PC-9 (cell line): ENCODE results near the gene TANGO2. TPM values are rescaled to one million over a fixed set of nuclear protein-coding genes. Genes with fewer than 3 reads are reported as not detected.
A peak's percentile ranks its signal among the peaks of the same experiment; 100 is the strongest.

Experiments used
- BruUV-seq: library from RNA; stranded (reverse); fragments of 400-500 nt; replicated peaks from 2 replicates; lab custom pipeline; 2021; lab: Mats Ljungman, UMichigan
- CTCF ChIA-PET: fragments of 300-600 bp; sonication (Branson Sonifier 250); formaldehyde crosslinking; loops from one replicate; lab custom pipeline; 2022; ENCODE audit warnings: antibody characterized with exemption; lab: Charles Lee
- POLR2A ChIA-PET: fragments of 300-600 bp; sonication (Branson Sonifier 250); formaldehyde crosslinking; loops from one replicate; lab custom pipeline; 2022; ENCODE audit warnings: antibody characterized with exemption; ENCODE audit not compliant: unreplicated experiment; lab: Charles Lee
- DNase-seq, 2 experiments: peaks; one replicate each; pipeline versions ENCODE4 v3.0.0 to v3.0.0-alpha.2; 2015 to 2022; ENCODE audit warnings: mixed read lengths in 1 of 2
- H2AFZ ChIP-seq: fragments of 200-600 bp; sonication (generic); 2 replicates; pipeline ENCODE4 v1.8.1; 2017; ENCODE audit warnings: antibody characterized with exemption
- H3F3A ChIP-seq: fragments of 200-600 bp; sonication (generic); 2 replicates; pipeline ENCODE4 v1.8.1; 2017; ENCODE audit warnings: antibody characterized with exemption, mild to moderate bottlenecking, low read depth; ENCODE audit not compliant: insufficient read depth
- H3K27ac ChIP-seq: fragments of 200-600 bp; sonication (generic); 2 replicates; pipeline ENCODE4 v1.6.1; 2016; ENCODE audit warnings: mixed run types
- H3K27me3 ChIP-seq: fragments of 200-600 bp; sonication (generic); 2 replicates; pipeline ENCODE4 v1.6.1; 2016; ENCODE audit warnings: low read depth, mixed run types; ENCODE audit not compliant: insufficient read depth
- H3K36me3 ChIP-seq: fragments of 200-600 bp; sonication (generic); 2 replicates; pipeline ENCODE4 v1.6.1; 2016; ENCODE audit warnings: low read depth, mixed run types
- H3K4me1 ChIP-seq: fragments of 200-600 bp; sonication (generic); replicated peaks from 2 replicates; pipeline ENCODE4 v1.6.1; 2016; ENCODE audit warnings: mixed run types; ENCODE audit not compliant: insufficient read depth
- H3K4me2 ChIP-seq: fragments of 200-600 bp; sonication (generic); 2 replicates; pipeline ENCODE4 v1.6.1; 2017; ENCODE audit warnings: mixed run types
- H3K4me3 ChIP-seq: fragments of 200-600 bp; sonication (generic); 2 replicates; pipeline ENCODE4 v1.6.1; 2016; ENCODE audit warnings: mixed run types
- H3K79me2 ChIP-seq: fragments of 200-600 bp; sonication (generic); 2 replicates; pipeline ENCODE4 v1.6.1; 2017; ENCODE audit warnings: low read depth, mixed run types
- H3K9me2 ChIP-seq: fragments of 200-600 bp; sonication (generic); 2 replicates; pipeline ENCODE4 v1.8.1; 2017; ENCODE audit warnings: mild to moderate bottlenecking; ENCODE audit not compliant: insufficient read depth
- H3K9me3 ChIP-seq: fragments of 200-600 bp; sonication (generic); 2 replicates; pipeline ENCODE4 v1.8.1; 2016; ENCODE audit warnings: low read depth; ENCODE audit not compliant: insufficient read depth
- H4K20me1 ChIP-seq: fragments of 200-600 bp; sonication (generic); 2 replicates; pipeline ENCODE4 v1.8.1; 2017; ENCODE audit not compliant: insufficient read depth
- CTCF ChIP-seq: fragments of 200-600 bp; sonication (generic); conservative IDR thresholded peaks from 2 replicates; pipeline ENCODE4 v1.6.1; 2017; ENCODE audit warnings: mixed run types, antibody characterized with exemption, mild to moderate bottlenecking, moderate library complexity
- EZH2 ChIP-seq: fragments of 200-600 bp; sonication (generic); IDR thresholded peaks from 2 replicates; pipeline ENCODE4 v1.8.0; 2017; ENCODE audit warnings: antibody characterized with exemption, low read depth
- intact Hi-C: fragments of 100-400 bp; cut with micrococcal nuclease; formaldehyde crosslinking; loops from one replicate; pipeline ENCODE4 v1.10.0; 2022; ENCODE audit not compliant: unreplicated experiment
- total RNA-seq: library from RNA; stranded (reverse); gene quantifications from 2 replicates; pipeline ENCODE4 v1.2.3, GENCODE V29; 2021

The TANGO2 gene
- total RNA-seq, 1 experiment from 2014 or later: 22.4 TPM

DNA sequence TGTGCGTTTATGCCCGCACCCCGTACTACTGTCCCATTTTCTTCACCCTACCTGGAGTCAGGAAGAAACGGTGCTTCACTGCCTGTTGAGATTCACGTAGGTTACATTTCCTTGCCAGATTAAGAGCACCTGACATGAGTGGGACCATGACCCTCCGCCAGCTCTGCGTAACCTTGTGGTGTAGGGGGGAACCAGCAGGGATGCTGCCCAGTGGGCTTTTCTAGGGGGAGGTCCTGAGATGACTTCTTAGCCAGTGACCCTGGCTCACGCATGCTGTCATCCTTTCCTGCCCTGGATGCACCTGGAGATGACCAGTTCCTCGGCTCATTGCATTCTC is 3.3 kb upstream of the TANGO2 start:
- TF ChIP-seq EZH2: no peak
- no peak for TF ChIP-seq CTCF
- intact Hi-C loops: no loop called here
- H3K27me3 ChIP-seq: no peaks in the 10 kb centered on the region
- no peaks in the 10 kb centered on the region for H3K9me2 ChIP-seq
- peaks cover 16% of the 10 kb centered on the region; the same call in 1 of the 2 replicates for H3K79me2 ChIP-seq
- no peaks in the 10 kb centered on the region for H3K9me3 ChIP-seq
- no peak overlapping the region for H2AFZ ChIP-seq
- CTCF ChIA-PET: no interaction called here
- H3K4me2 ChIP-seq: peak overlapping the region; percentile 79; the same call in 1 of the 2 replicates
- H4K20me1 ChIP-seq: no peaks in the 10 kb centered on the region
- no peaks in the 10 kb centered on the region for H3F3A ChIP-seq
- H3K4me1 ChIP-seq: peaks cover 9% of the 10 kb centered on the region; the same call in 1 of the 2 replicates
- POLR2A ChIA-PET: no interaction called here
- no peak for DNase-seq
- no peak overlapping the region for H3K27ac ChIP-seq
- no peak overlapping the region for H3K4me3 ChIP-seq
- no peaks in the 10 kb centered on the region for H3K36me3 ChIP-seq
- BruUV-seq: no TSS peak

- ChIA-PET CTCF (no interaction called here), POLR2A (no interaction called here)
- Histone ChIP-seq H3K27me3 (no peaks in the 10 kb centered on the region), H4K20me1 (no peaks in the 10 kb centered on the region), H3K4me2 (no peak overlapping the region), H3K27ac (no peak overlapping the region), H3K4me1 (peaks cover 9% of the 10 kb centered on the region; the same call in 1 of the 2 replicates), H3K36me3 (no peaks in the 10 kb centered on the region), H3K9me2 (no peaks in the 10 kb centered on the region), H3K79me2 (peaks cover 17% of the 10 kb centered on the region; the same call in 1 of the 2 replicates), H3K4me3 (no peak overlapping the region), H3F3A (no peaks in the 10 kb centered on the region), H2AFZ (no peak overlapping the region), H3K9me3 (no peaks in the 10 kb centered on the region)
- no peak for DNase-seq
- intact Hi-C loops: no loop called here
- TF ChIP-seq EZH2 (no peak), CTCF (no peak)
- no TSS peak for BruUV-seq
Observed at GRCh38 chr22:20018001-20018400, 2.9 kb upstream of the TANGO2 start.

DNA sequence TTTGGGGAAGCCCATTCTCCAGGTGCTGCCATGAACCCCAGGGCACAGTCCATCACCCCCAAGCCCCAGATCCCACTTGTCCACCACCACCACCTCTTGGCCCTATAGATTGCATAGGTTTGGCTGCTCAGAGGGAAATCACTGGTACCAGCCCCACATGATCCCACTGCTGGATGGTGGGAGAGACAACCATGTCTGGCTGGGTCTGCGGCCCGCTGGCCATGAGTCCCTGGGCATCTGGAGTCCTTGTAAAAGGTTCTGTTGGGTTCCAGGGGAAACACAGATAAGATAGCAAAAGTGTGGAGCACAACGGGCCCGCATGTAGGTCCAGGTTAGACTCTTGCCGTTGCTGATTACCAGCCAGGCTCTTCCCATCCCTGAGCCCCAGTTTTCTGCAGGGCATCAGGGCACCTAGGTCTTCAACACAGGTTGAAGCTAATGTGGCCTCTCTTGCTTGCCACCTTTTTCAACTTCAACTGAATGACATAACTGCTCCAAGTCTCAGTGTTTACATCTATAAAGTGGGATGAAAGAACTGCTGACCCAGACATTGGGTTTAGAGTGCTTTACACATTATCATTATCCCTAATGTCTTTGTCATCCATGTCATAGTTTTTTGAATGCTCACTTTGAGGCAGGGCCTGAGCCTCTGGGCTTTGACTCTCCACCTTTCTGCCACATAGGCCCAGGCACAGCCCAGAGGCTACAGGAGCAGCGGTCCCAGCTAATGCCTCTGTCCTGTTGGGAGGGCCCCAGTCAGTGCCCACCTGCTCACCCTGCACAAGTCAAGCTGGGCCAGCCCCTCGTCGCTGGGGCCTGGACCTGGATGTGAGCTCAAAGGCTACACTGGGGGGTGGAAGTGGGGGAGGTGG is 1.0 kb upstream of the TANGO2 start:
- H3K9me3 ChIP-seq: no peaks in the 10 kb centered on the region
- no TSS peak for BruUV-seq
- no peaks in the 10 kb centered on the region for H4K20me1 ChIP-seq
- peaks cover 9% of the 10 kb centered on the region; the same call in 1 of the 2 replicates for H3K4me1 ChIP-seq
- no peaks in the 10 kb centered on the region for H3K27me3 ChIP-seq
- H3K36me3 ChIP-seq: no peaks in the 10 kb centered on the region
- TF ChIP-seq EZH2 (no peak), CTCF (no peak)
- H3F3A ChIP-seq: no peaks in the 10 kb centered on the region
- peaks cover 20% of the 10 kb centered on the region; the same call in 1 of the 2 replicates for H3K79me2 ChIP-seq
- H3K9me2 ChIP-seq: no peaks in the 10 kb centered on the region
- H2AFZ ChIP-seq: peak overlapping the region; percentile 83; the same call in 1 of the 2 replicates
- intact Hi-C loops: loop anchor here (2.0 to 5.0 kb wide), 2 partner anchors 33 to 45 kb away; no protein-coding TSS in a partner anchor
- H3K27ac ChIP-seq: no peak overlapping the region
- DNase-seq: no peak
- CTCF ChIA-PET: no interaction called here
- H3K4me2 ChIP-seq: peak overlapping the region; percentile 82
- H3K4me3 ChIP-seq: peak overlapping the region; percentile 54; the same call in 1 of the 2 replicates
- POLR2A ChIA-PET: no interaction called here
